NCI-H146 (cell line): ENCODE measurements around the gene CCDC138.

Experiments used
- DNase-seq: peaks from one replicate; lab custom pipeline; 2025; lab: John Stamatoyannopoulos, UW

Gene CCDC138

DNA sequence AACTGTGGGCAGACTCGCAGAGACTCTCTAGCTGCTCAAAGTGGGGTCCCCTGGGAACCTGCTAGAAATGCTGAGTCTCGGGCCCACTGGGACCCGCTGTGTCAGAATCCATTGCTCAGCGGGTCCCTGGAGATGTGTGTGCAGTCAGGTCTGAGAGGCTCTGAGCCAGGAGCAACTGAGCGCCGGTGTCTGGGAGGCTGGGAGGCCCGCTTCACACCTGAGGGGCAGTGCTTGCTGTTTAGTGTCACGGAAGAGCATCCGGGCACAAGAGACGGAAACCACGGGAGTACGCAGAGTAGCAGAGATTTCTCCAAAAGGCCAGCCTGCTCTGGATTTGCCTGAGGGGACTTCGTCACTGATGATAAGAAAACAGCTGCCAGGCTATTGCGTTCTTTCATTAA, 132.4 kb downstream of the CCDC138 start:
- DNase-seq, result no peak

GRCh38 chr2:108919571-108920373, 133.2 kb downstream of the CCDC138 start:
- DNase-seq, result no peak

DNA sequence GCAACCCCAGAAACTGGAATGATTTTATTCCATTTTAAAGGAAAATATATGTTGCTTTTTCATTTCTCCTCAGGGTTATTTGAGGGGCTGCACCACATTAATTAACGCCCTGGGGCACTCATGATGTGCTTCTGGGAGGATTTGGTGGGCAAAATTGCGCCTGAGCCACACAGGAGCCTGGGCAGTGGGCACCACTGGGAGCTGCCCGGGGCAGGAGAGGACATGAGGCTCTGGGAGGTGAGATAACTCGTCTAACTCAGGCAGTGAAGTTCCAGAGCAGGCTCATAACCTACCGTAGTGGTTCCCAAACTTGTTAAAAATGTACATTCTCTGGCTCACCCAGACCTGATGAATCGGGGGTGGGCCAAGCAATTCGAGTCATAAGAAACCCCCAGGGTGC, 134.1 kb downstream of the CCDC138 start:
- DNase-seq, result no peak

GRCh38 chr2:108921096-108922030, 134.8 kb downstream of the CCDC138 start:
- no peak for DNase-seq

DNA sequence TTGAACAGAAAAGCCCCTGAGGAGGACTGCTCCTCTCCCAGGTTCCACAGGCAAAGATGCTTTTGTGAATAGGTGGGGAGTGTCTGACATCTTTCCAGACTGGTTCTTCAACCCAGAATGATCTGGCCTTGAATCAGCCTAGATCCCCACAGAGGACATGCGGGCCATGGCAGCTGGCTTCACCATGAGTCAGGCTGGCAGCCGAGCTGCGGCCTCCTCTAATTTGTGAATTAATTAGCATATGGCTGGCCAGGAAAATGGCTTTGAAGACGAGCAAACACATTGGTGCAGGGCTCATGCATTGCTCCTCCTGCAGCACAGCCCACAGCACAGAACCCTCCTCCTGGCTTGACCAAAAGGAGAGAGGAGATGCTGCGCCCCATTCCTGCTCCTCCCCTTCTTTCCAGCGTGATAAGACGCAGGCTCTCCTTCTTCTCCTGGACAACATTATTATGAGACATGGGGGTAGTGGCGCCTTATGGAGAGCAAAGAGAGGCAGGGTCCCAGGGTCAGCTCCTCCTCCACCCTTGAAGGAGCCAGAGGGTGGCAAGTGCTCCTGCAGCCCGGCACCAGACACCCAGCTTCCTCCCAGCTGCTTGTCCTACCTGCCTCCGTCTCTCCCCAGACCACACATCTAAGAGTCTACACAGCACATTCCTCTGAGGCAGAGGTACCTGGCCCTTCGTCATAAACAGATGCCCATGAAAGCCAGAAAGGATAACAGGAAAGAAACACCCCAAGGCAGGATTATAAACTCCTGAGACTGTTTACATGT, 135.8 kb downstream of the CCDC138 start:
- DNase-seq, result no peak

DNA sequence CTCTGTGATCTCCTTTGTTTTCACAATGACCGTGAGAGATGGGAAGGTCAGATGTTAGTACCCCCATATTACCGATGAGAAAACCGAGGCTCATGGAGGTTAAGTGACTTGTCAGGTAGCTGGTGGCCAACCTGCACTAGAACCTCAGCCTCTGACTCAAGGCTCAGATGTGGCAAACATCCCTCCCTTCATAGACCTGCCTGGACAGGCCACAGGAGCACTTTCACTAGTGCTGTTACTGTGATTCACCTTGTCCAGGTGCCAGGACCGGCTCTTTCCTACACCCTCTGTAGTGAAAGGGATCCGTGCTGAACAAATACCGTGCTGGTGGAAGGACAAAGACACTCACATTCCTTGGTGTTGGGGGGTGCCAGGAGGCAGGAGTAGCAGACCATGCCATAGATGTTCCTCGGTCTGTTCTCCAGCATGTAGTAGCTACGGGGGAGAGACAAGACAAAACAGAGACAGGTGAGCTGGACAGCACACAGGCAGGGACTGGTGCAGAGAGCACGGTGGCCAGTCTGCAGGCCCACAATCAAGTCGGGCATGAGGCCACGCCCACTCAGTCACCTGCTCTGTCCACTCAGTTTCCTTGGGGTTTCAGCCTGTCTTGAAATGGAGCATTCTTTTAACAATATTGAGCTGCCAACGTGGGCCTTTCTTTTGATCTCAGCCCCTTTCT, 136.6 kb downstream of the CCDC138 start:
- peak; percentile 13 for DNase-seq

DNA sequence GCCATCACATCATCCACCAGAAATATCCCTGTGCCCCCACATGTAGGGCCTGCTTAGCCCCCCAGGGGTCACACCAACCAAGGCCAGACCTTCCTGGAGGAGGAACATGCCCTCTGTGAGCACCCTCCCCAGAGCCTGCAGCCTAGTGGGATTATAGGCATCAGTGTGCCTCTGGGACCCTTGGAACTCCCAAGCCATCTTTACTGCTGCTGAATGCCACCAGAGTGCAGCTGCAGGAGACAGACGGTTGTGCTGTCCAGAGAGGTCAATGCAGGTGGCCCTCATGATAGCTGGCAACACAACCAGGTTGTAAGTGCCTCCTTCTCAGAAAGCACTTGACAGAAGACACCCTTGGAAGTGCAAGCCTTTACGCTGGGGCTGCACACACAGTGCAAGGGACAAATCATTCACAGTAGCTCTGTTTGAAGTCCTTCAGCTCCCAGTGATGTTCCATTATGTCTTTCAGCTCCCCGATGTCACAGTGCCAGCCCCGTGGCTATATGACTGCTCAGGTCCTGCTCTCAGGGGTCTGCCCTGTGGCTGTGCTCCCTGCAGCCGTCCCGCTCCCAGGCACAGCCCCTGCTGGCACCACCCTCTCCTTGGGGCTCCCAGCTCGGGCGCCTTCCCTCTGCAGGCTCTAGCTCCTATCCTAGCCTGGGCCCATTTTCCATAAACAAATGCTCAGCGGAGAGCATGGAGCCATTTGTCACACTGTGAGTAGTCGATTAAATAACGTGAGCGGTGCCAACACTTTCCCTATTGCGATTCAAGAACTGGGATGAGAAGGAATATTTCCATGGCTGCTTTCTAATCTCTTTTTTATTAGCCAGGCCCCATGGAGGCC, 137.4 kb downstream of the CCDC138 start:
- DNase-seq, result no peak

DNA sequence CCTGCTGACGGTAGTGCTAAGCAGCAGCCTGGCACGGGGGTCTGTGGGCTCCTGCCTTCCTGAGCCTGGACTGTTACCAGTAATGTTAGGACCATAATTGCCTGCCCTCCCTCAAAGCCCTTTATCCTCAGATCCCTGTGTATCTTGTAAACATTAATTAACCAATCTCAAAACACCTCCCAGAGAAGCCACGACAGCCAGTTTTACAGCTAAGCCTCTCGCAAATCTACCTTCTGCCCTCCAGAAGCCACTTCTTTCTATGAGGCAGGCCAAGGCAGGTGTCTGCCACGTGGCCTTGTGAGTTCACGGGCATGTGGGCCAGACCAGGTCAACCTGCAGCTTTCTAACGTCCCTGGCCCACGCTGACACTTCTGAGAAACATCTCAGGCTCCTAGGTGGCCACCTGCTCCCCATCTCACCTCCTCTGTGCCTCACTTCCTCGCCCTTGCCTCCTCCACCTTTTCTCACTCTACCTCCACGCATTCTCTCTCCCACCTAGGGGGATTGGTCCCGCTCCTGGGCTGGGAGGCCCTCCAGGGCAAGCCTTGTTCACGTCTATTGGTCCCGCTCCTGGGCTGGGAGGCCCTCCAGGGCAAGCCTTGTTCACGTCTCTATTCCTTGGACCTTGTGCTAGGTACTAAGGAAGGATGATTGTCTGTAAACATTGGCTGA, 138.1 kb downstream of the CCDC138 start:
- DNase-seq, result no peak

- no peak for DNase-seq
Measured at GRCh38 chr2:108925286-108925685, 138.7 kb downstream of the CCDC138 start.

- DNase-seq, result no peak
Measured at GRCh38 chr2:108925735-108926134, 139.2 kb downstream of the CCDC138 start.
